Measurements from ENCODE around the gene FOSL1.

Gene FOSL1

DNA sequence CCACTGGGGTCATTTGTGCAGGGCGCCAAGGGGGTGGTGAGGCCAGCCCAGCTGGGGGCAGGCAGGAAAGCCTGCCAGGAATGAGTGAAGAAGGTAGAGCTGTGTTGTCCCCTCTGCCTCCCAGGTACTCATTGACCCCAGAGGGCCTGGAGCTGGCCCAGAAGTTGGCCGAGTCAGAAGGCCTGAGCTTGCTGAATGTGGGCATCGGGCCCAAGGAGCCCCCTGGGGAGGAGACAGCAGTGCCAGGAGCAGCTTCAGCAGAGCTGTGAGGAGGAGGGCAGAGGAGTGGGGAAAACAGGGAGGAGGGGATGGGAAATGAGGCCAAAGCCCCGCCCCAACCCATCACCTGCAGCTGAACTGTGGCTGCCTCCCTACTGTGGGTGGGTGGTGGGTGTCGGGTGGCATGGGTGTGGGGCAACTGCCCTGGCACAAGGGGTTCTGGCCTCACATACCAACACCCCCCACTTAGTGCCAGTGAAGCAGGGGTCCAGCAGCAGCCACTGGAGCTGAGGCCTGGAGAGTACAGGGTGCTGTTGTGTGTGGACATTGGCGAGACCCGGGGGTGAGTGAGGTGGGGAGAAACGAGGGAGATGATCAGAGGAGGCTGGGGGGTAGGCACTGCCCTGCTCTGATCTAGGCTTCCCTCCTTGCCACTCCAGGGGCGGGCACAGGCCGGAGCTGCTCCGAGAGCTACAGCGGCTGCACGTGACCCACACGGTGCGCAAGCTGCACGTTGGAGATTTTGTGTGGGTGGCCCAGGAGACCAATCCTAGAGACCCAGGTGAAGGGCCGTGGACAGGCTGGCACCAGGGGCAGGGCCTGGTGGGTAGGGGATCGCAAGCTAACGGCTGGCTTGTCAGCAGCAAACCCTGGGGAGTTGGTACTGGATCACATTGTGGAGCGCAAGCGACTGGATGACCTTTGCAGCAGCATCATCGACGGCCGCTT, 37.0 kb downstream of the FOSL1 start:
- TF ChIP-seq, protein P1, sequence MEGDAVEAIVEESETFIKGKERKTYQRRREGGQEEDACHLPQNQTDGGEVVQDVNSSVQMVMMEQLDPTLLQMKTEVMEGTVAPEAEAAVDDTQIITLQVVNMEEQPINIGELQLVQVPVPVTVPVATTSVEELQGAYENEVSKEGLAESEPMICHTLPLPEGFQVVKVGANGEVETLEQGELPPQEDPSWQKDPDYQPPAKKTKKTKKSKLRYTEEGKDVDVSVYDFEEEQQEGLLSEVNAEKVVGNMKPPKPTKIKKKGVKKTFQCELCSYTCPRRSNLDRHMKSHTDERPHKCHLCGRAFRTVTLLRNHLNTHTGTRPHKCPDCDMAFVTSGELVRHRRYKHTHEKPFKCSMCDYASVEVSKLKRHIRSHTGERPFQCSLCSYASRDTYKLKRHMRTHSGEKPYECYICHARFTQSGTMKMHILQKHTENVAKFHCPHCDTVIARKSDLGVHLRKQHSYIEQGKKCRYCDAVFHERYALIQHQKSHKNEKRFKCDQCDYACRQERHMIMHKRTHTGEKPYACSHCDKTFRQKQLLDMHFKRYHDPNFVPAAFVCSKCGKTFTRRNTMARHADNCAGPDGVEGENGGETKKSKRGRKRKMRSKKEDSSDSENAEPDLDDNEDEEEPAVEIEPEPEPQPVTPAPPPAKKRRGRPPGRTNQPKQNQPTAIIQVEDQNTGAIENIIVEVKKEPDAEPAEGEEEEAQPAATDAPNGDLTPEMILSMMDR (IDR thresholded peaks at IDR 0.05; ENCODE audit: insufficient read depth, low read length, missing control alignments): no peak
- CTCF ChIA-PET: interaction anchor here (0.8 to 6.0 kb wide), 6 partner anchors 8 to 97 kb away, joined by 3 to 174 read pairs (median 4); partner anchors contain the start of gene EFEMP2
- peak overlapping the region; percentile 8 for H3K4me3 ChIP-seq (ENCODE audit: low read depth, low read length)
- POLR2A ChIA-PET: interaction anchor here (0.6 to 1.9 kb wide), 6 partner anchors 8 to 753 kb away, joined by 3 to 14 read pairs (median 4); partner anchors contain the start of genes CCDC85B and KAT5
- DNase-seq (ENCODE audit: low read depth, low spot score): no peak

DNA sequence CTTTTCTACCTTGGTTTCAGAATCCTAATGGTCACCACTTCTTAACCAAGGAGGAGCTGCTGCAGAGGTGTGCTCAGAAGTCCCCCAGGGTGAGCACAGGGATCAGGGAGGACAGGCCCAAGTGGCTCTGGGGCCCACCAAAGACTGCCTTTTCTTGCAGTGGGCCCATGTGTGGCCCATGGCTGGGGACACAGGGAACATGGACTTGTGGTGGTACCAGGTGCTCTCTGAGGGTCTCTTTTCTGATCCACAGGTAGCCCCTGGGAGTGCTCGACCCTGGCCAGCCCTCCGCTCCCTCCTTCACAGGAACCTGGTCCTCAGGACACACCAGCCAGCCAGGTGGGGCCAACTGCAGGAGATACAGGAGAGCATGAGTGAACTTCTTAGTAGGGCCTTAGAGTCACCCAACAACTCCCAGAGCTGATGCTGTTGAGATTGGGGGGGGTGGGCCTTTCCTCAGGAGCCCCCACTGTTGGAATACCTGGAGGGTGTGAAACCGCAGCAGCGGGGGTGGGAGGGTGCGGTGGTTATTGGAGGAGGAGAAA, 37.9 kb downstream of the FOSL1 start:
- POLR2A ChIA-PET: interaction anchor here (1.2 to 1.9 kb wide), 4 partner anchors 9 to 752 kb away, joined by 3 to 14 read pairs (median 6); partner anchors contain the start of gene CCDC85B
- CTCF ChIA-PET: interaction anchor here (1.0 to 6.0 kb wide), 4 partner anchors 9 to 98 kb away, joined by 3 to 174 read pairs (median 43); partner anchors contain the start of genes EFEMP2 and FIBP
- no peak for DNase-seq (ENCODE audit: low read depth, low spot score)
- TF ChIP-seq, protein P1 (IDR thresholded peaks at IDR 0.05; ENCODE audit: insufficient read depth, low read length, missing control alignments): no peak
- H3K4me3 ChIP-seq (ENCODE audit: low read depth, low read length): peak overlapping the region; percentile 95

DNA sequence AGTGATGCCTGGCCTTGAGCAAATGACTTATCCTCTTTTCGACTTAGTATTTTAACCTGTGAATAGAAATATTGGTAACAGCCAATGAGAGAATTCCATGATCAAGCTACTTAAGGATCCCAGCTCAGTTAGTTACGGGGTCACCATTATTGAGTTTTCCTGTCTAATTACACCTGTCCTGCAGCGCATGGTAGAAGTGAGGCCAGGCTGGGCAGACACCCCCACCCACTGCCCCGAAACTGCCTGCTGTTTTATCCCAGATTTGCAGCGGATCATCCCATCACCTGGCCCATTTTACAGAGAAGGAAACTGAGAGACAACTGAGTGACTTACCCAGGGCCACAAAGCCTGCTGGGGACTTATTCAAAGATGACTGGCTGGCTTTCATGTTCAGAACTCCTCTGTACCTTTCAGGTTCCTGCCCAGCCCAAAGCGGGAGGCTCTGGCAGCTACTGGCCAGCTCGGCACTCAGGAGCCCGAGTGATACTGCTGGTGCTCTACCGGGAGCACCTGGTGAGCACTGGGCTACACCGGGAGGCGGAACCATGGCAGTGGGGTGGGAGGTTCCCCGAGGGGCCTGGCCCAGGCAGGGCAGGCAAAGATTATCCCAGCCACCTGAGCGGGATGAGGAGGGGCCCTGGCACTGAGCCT, 38.5 kb downstream of the FOSL1 start:
- no peak for DNase-seq (ENCODE audit: low read depth, low spot score)
- TF ChIP-seq, protein P1 (IDR thresholded peaks at IDR 0.05; ENCODE audit: insufficient read depth, low read length, missing control alignments): no peak
- H3K4me3 ChIP-seq (ENCODE audit: low read depth, low read length): peak overlapping the region; percentile 95
- POLR2A ChIA-PET: interaction anchor here (1.9 to 5.2 kb wide), 3 partner anchors 8 to 28 kb away, joined by 14 to 103 read pairs (median 67); partner anchors contain the start of genes CCDC85B, EFEMP2 and FIBP
- CTCF ChIA-PET: interaction anchor here (0.8 to 6.0 kb wide), 13 partner anchors 10 to 151 kb away, joined by 3 to 174 read pairs (median 4); partner anchors contain the start of genes CCDC85B, CTSW, EFEMP2 and FIBP

DNA sequence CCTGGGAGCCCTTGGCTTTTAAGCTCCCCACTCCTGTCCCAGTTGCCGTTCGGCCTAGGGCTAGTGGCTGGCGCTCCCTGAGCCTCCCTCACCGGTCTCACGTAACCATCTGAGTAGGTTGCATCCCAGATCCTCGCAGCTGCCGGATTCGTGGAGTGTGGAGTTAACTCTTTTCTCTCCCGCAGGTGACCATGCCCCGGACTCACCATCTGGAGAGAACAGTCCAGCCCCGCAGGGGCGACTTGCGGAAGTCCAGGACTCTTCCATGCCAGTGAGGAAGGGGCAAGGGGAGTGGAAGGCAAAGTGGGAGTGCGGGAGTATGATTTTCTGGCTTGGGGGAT, 39.1 kb downstream of the FOSL1 start:
- ChIA-PET CTCF (interaction anchor here (0.6 to 6.0 kb wide), 15 partner anchors 10 to 150 kb away, joined by 3 to 174 read pairs (median 4); partner anchors contain the start of genes CCDC85B, CTSW, EFEMP2 and FIBP), POLR2A (interaction anchor here (0.6 to 5.2 kb wide), 4 partner anchors 9 to 141 kb away, joined by 3 to 103 read pairs (median 40); partner anchors contain the start of genes BANF1, CCDC85B, EFEMP2 and FIBP)
- peak overlapping the region; percentile 95 for H3K4me3 ChIP-seq (ENCODE audit: low read depth, low read length)
- DNase-seq (ENCODE audit: low read depth, low spot score): no peak
- TF ChIP-seq, protein P1 (IDR thresholded peaks at IDR 0.05; ENCODE audit: insufficient read depth, low read length, missing control alignments): no peak

DNA sequence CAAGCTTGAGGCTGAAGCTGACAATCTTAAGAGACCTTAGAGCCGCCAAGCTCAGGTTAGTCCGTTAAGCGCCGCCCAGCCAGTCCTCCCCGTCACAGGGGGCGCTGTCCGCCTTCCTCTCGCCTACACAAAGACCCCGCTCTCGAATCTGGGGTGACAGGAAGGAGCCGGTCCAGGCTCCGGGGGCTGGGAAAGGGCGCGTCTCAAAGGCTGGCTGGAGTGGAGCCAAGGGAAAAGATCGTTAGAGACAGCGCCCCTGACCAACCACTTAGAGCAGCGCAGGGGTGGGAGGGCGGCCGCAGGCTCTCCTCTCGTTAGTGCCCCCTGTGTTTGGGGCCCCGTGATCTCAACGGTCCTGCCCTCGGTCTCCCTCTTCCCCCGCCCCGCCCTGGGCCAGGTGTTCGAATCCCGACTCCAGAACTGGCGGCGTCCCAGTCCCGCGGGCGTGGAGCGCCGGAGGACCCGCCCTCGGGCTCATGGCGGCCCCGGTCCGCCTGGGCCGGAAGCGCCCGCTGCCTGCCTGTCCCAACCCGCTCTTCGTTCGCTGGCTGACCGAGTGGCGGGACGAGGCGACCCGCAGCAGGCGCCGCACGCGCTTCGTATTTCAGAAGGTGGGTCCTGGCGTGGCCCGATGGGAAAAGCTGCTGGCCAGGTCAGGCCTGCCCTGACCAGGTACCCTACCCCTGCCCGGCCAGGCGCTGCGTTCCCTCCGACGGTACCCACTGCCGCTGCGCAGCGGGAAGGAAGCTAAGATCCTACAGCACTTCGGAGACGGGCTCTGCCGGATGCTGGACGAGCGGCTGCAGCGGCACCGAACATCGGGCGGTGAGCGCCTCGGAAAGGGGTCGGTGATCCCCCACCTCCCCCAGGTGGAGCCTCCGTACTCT, 39.7 kb downstream of the FOSL1 start, which contains the start of gene MUS81:
Gene MUS81, plus strand, starts transcription at position 156 of the 887 bp plus-strand sequence. Its CDS starts 321 bp downstream, at position 477.
- TF ChIP-seq, protein P1 (IDR thresholded peaks at IDR 0.05; ENCODE audit: insufficient read depth, low read length, missing control alignments): peak; percentile 89
- peak within 1 kb of the TSS; percentile 95 for H3K4me3 ChIP-seq (ENCODE audit: low read depth, low read length)
- ChIA-PET CTCF (interaction anchor here (0.6 to 6.0 kb wide), 45 partner anchors 10 to 197 kb away, joined by 3 to 174 read pairs (median 4); partner anchors contain the start of genes CATSPER1, CCDC85B, CTSW and EFEMP2), POLR2A (interaction anchor here (0.6 to 5.2 kb wide), 14 partner anchors 9 to 223 kb away, joined by 3 to 103 read pairs (median 7); partner anchors contain the start of genes BANF1, CCDC85B, EFEMP2 and EIF1AD)
- DNase-seq (ENCODE audit: low read depth, low spot score): peak; percentile 88
